GM19468 (cell line): ENCODE data around the gene CFAP53.
"Not testable (repeated sequence)": the region's sequence is repeated elsewhere in the genome, so short reads cannot be mapped to it uniquely, and the experiment has no call there.

ENCODE experiments used
- ATAC-seq: cut with Tn5 transposase; IDR thresholded peaks from one replicate; pipeline ENCODE4 v1.9.1; 2021; ENCODE audit warnings: mild to moderate bottlenecking, moderate library complexity, moderate number of reproducible peaks; ENCODE audit not compliant: unreplicated experiment; ENCODE audit errors: extremely low read depth

The CFAP53 gene, protein sequence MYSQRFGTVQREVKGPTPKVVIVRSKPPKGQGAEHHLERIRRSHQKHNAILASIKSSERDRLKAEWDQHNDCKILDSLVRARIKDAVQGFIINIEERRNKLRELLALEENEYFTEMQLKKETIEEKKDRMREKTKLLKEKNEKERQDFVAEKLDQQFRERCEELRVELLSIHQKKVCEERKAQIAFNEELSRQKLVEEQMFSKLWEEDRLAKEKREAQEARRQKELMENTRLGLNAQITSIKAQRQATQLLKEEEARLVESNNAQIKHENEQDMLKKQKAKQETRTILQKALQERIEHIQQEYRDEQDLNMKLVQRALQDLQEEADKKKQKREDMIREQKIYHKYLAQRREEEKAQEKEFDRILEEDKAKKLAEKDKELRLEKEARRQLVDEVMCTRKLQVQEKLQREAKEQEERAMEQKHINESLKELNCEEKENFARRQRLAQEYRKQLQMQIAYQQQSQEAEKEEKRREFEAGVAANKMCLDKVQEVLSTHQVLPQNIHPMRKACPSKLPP

GRCh38 chr18:50266248-50266704, at the start of gene CFAP53:
Gene CFAP53 (minus strand): TSS chr18:50266495. CDS start chr18:50266404, 91 bp downstream.
- peak; percentile 43 for ATAC-seq

DNA sequence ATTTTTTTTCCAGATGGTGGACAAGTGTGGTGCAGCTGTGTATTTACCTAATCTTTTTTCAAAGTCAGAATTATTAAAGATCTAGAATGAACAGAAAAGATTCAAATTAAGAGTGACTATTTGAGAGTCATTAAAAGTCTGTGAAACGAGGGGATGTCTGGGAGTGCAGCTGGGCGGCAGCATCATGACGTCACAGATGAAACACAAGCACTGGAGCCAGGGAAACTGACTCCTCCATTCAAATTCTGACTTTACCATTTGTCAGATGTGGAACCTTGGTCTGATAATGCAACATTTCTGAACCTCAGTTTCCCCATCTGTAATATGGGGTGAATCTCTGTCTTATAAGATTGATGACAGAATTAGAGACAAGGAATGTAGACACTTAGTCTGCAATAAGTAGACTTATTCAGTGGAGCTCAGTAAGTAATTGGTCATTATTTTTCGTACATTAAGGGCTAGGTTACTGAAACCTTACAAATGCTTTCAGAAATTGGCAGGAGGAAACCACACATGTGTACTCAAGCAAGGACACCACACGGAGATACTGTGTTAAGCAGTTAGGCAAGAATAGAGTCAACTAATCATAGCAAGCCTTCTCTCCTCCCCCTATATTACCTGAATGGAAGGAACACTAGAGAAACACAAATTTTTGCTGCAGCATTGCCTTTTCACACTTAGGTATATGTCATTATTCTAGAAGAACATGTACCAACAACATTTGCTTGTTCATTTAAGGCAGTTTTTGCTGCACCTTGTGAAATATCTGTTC, 49.0 kb upstream of the CFAP53 start:
- ATAC-seq: peak; percentile 73

DNA sequence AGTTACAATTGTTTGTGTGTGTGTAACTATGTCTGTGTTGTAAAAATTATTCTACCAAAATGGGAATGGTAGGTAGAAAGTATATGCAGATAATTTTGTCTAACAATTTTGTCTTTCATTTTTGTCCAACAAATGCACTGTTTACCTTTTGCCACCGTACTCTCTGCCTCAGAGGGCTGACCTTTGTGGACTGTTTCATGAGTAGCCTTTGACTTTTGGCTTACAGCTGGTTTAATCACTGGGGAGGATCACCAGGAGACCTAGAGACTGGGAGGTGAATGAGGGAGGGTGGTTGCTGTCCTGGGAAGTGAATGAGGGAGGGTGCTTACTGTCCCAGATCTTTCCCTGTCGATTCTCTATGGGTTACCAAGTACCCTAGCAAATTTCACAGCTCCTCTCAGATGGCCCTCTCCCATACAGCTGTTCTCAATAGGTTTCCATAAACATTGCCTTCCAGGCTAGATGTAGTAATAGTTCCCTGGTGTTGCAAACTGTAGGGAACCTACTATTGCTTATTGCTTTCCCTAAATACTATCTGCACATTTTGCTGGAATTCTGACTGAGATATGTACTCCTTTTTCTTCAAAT, 47.7 kb upstream of the CFAP53 start:
- ATAC-seq: no peak

DNA sequence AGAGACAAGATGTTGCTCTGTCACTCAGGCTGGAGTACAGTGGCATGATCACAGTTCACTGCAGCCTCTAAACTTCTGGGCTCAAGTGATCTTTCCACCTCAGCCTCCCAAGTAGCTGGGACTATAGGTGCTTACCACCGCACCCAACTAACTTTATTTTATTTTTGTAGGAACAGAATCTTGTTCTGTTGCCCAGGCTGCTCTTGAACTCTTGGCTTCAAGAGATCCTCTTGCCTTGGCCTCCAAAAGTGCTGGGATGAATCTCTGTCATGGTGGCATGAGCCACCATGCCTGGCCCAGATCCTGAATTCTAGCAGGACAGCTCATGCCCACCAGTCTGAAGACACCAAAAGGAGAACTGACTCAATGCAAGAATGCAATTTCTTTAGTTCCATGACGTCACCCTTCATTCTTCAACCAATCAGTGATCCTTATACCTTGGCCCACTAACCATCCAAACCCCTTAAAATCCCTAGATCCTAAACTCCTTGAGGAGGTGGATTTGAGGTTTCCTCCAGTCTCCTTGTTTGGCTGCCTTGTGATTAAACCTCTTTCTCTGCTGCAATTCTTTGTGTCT, 46.8 kb upstream of the CFAP53 start:
- ATAC-seq: no peak

DNA sequence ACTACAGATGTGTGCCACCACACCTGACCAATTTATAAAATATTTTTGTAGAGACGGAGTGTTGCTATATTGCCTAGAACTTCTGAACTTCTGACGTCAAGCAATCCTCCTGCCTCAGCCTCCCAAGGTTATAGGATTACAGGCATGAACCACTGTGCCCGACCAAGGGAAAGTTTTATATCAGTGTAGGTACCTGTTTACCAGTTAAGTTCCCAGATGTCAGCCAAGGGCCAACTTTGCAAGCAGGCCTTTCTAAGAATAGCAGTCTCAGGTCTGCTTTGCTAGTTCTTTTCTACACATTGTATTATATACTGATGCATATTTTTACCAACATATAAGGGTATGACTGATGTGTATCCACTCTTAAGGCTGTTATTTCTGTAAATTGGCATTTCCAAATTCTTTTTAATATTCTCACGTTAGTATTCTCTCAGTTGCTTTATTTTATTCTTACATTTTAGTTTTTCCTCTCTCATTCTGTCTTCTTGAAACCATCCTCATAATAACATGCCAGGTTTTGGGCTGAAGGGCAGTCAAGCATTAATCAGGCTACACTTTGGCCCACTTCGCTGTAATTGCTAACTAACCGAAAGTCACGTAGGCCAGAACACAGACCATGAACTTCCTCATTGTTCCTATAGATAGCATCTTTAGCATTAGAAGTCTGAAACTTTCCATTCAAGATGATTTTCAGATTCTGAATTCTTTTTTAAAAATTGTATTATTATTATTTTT, 46.2 kb upstream of the CFAP53 start:
- peak; percentile 70 for ATAC-seq

DNA sequence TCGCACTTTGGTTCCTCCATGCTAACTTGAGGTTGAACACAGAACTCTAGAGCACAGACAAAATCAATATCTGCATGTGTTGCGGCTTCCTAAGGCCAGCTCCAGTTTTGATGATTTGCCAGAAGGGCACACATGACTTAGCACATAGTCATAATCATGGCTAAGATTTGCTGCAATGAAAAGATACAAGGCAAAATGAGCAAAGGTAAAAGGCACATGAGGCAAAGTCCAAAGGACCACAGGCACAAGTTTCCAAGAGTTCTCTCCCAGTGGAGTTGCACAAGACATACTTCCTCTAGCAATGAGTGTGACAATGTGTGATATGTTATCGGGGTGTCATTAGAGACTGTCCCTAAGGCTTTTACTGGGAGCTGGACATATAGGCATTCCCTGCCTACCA, 45.4 kb upstream of the CFAP53 start:
- no peak for ATAC-seq

GRCh38 chr18:50310080-50310479, 43.8 kb upstream of the CFAP53 start:
- no peak for ATAC-seq

DNA sequence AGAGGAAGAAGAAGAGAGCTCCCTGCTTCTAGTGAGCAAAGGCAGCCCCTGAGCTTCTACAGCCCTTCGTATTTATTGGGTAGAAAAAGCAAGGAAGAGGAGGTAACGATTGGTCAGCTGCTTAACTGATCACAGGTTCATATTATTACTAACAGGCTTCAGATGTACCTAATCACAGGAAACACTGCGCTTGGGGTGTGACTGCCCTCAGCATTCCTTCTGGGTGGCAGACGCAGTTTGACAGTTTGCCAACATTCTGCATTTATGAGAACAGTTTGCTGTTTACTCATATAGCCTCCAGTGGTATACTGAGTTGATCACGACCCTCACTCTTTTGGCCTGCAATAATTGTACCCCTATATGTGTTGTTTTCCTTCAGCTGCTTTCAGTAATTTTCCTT, 42.6 kb upstream of the CFAP53 start:
- not testable (repeated sequence) for ATAC-seq

- ATAC-seq: peak; percentile 80
Measured at GRCh38 chr18:50307738-50308470, 41.6 kb upstream of the CFAP53 start.

- ATAC-seq: no peak
Measured at GRCh38 chr18:50307400-50307737, 41.1 kb upstream of the CFAP53 start.

GRCh38 chr18:50306944-50307343, 40.6 kb upstream of the CFAP53 start:
- no peak for ATAC-seq

DNA sequence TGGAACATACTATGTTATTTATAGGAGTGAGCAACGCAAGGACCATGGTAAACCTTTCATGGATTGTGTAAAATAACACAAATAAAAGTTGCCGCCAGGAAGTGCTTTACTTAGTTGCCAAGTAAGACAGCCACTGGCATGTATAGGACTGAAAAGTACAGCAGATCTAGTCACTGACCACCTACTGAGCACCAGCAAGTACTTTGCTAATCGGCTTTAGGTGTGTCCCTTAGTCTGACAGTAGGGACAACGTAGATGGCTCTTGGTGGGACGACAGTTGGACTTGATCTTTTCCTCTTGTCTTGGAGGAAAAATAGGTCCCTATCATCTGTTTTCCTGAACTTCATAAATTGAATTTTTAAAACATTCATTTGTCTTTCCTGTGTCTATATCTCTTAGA, 34.8 kb upstream of the CFAP53 start:
- ATAC-seq: no peak

- no peak for ATAC-seq
Measured at GRCh38 chr18:50299626-50300388, 33.5 kb upstream of the CFAP53 start.

GRCh38 chr18:50298443-50299284, 32.4 kb upstream of the CFAP53 start:
- ATAC-seq: no peak

- ATAC-seq: peak; percentile 94
Measured at GRCh38 chr18:50297621-50298442, 31.5 kb upstream of the CFAP53 start.

- no peak for ATAC-seq
Measured at GRCh38 chr18:50293039-50293438, 26.7 kb upstream of the CFAP53 start.

DNA sequence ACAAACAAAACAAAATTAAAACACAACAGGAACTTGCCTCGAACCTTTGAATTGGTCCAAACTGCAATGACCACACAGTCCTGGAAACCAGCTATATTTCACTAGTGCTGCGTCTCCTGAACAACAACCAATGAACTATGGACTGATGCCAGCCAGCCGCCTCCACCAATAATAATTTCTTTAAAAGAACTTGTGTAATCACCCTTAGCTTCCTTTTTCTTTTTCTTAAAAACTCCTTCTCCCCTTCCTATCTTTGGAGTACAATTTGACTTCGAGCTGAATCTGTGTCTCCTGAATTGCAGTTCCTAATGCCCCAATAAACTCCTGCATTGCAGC, 22.8 kb upstream of the CFAP53 start:
- ATAC-seq: no peak
